ENCODE measurements around the gene DNM3. TPM values are rescaled to one million over a fixed set of nuclear protein-coding genes. Genes with fewer than 3 reads are reported as not detected.

DNM3 gene
- total RNA-seq, 1 experiment from 2014 or later, result 0.71 TPM

GRCh38 chr1:172383536-172383935 is 542.2 kb downstream of the DNM3 start:
- intact Hi-C loops (cut with micrococcal nuclease; ENCODE audit: unreplicated experiment), result loop anchor here (5.0 kb wide), 1 partner anchor 241 kb away; no protein-coding TSS in a partner anchor
- Histone ChIP-seq H3K27me3 (replicated peaks; ENCODE audit: insufficient read depth, low read depth, low read length, poor library complexity) (no peaks in the 10 kb centered on the region), H3K36me3 (ENCODE audit: insufficient read depth, low read length, poor library complexity, severe bottlenecking) (no peaks in the 10 kb centered on the region), H3K9me3 (ENCODE audit: low read depth, low read length, poor library complexity, severe bottlenecking) (no peaks in the 10 kb centered on the region), H3K4me3 (ENCODE audit: low read depth, low read length, poor library complexity, severe bottlenecking) (no peak overlapping the region), H3K4me1 (ENCODE audit: insufficient read depth, low read length, poor library complexity, severe bottlenecking) (peaks cover 54% of the 10 kb centered on the region), H3K27ac (ENCODE audit: low read depth, low read length, poor library complexity, severe bottlenecking) (no peak overlapping the region)
- TF ChIP-seq EZH2 (IDR thresholded peaks at IDR 0.05; ENCODE audit: borderline replicate concordance, low read depth, low read length, poor library complexity, severe bottlenecking), result no peak
- no peak for TF ChIP-seq CTCF (conservative IDR thresholded peaks at IDR 0.05; ENCODE audit: low read depth, low read length)
- BruUV-seq (replicated peaks), result no TSS peak
- ChIA-PET POLR2A (ENCODE audit: low non-redundant PET) (no interaction called here), CTCF (no interaction called here)
- DNase-seq (ENCODE audit: low spot score), result peak; percentile 38

- TF ChIP-seq EZH2 (IDR thresholded peaks at IDR 0.05; ENCODE audit: borderline replicate concordance, low read depth, low read length, poor library complexity, severe bottlenecking), result no peak
- TF ChIP-seq CTCF (conservative IDR thresholded peaks at IDR 0.05; ENCODE audit: low read depth, low read length), result no peak
- ChIA-PET CTCF (no interaction called here), POLR2A (ENCODE audit: low non-redundant PET) (interaction anchor here (0.7 kb wide), 1 partner anchor 10 kb away, joined by 3 read pairs; no protein-coding TSS in a partner anchor)
- no peaks in the 10 kb centered on the region for H3K9me3 ChIP-seq (ENCODE audit: low read depth, low read length, poor library complexity, severe bottlenecking)
- intact Hi-C loops (cut with micrococcal nuclease; ENCODE audit: unreplicated experiment), result loop anchor here (5.0 kb wide), 1 partner anchor 242 kb away; no protein-coding TSS in a partner anchor
- H3K4me1 ChIP-seq (ENCODE audit: insufficient read depth, low read length, poor library complexity, severe bottlenecking), result peaks cover 44% of the 10 kb centered on the region
- BruUV-seq (replicated peaks), result no TSS peak
- H3K27ac ChIP-seq (ENCODE audit: low read depth, low read length, poor library complexity, severe bottlenecking), result no peak overlapping the region
- H3K27me3 ChIP-seq (replicated peaks; ENCODE audit: insufficient read depth, low read depth, low read length, poor library complexity), result no peaks in the 10 kb centered on the region
- no peak for DNase-seq (ENCODE audit: low spot score)
- H3K36me3 ChIP-seq (ENCODE audit: insufficient read depth, low read length, poor library complexity, severe bottlenecking), result no peaks in the 10 kb centered on the region
- H3K4me3 ChIP-seq (ENCODE audit: low read depth, low read length, poor library complexity, severe bottlenecking), result no peak overlapping the region
These were observed 543.4 kb downstream of the DNM3 start for GRCh38 chr1:172384656-172385055.

DNA sequence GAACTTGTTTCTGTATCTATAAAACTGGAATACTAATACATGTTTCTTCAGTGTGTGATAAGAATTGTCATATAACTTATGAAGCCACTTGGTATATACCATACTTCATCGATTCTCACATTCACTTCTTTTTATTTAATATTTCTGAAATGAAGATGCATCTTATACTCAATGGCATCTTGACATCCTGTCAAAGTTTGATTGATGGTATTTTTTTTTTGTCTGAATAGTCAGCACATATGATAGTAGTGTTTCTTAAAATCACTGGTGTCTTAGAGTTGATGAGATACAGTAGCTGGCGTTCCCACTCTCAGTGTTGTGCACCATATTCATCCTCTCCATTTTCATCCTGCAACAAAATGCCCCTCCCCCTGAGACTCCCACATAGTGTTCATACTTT is 544.7 kb downstream of the DNM3 start:
- BruUV-seq (replicated peaks), result no TSS peak
- TF ChIP-seq EZH2 (IDR thresholded peaks at IDR 0.05; ENCODE audit: borderline replicate concordance, low read depth, low read length, poor library complexity, severe bottlenecking) (no peak), CTCF (conservative IDR thresholded peaks at IDR 0.05; ENCODE audit: low read depth, low read length) (no peak)
- Histone ChIP-seq H3K36me3 (ENCODE audit: insufficient read depth, low read length, poor library complexity, severe bottlenecking) (no peaks in the 10 kb centered on the region), H3K9me3 (ENCODE audit: low read depth, low read length, poor library complexity, severe bottlenecking) (no peaks in the 10 kb centered on the region), H3K27ac (ENCODE audit: low read depth, low read length, poor library complexity, severe bottlenecking) (no peak overlapping the region), H3K4me1 (ENCODE audit: insufficient read depth, low read length, poor library complexity, severe bottlenecking) (peaks cover 31% of the 10 kb centered on the region), H3K4me3 (ENCODE audit: low read depth, low read length, poor library complexity, severe bottlenecking) (no peak overlapping the region), H3K27me3 (replicated peaks; ENCODE audit: insufficient read depth, low read depth, low read length, poor library complexity) (no peaks in the 10 kb centered on the region)
- ChIA-PET CTCF (no interaction called here), POLR2A (ENCODE audit: low non-redundant PET) (no interaction called here)
- intact Hi-C loops (cut with micrococcal nuclease; ENCODE audit: unreplicated experiment), result no loop called here
- DNase-seq (ENCODE audit: low spot score), result no peak

Measured in A673 (cell line).